GM12874 (cell line): ENCODE data around the gene NMNAT2.

Experiments used
- TF ChIP-seq, protein P1 (sequence below): IDR thresholded peaks from 2 replicates; pipeline ENCODE4 v1.5.1; 2011; ENCODE audit warnings: low read depth, mild to moderate bottlenecking, control low read depth, low read length, moderate library complexity; ENCODE audit not compliant: insufficient read depth

The NMNAT2 gene

GRCh38 chr1:183276386-183277080, 141.6 kb downstream of the NMNAT2 start:
- TF ChIP-seq, protein P1, sequence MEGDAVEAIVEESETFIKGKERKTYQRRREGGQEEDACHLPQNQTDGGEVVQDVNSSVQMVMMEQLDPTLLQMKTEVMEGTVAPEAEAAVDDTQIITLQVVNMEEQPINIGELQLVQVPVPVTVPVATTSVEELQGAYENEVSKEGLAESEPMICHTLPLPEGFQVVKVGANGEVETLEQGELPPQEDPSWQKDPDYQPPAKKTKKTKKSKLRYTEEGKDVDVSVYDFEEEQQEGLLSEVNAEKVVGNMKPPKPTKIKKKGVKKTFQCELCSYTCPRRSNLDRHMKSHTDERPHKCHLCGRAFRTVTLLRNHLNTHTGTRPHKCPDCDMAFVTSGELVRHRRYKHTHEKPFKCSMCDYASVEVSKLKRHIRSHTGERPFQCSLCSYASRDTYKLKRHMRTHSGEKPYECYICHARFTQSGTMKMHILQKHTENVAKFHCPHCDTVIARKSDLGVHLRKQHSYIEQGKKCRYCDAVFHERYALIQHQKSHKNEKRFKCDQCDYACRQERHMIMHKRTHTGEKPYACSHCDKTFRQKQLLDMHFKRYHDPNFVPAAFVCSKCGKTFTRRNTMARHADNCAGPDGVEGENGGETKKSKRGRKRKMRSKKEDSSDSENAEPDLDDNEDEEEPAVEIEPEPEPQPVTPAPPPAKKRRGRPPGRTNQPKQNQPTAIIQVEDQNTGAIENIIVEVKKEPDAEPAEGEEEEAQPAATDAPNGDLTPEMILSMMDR, result no peak

DNA sequence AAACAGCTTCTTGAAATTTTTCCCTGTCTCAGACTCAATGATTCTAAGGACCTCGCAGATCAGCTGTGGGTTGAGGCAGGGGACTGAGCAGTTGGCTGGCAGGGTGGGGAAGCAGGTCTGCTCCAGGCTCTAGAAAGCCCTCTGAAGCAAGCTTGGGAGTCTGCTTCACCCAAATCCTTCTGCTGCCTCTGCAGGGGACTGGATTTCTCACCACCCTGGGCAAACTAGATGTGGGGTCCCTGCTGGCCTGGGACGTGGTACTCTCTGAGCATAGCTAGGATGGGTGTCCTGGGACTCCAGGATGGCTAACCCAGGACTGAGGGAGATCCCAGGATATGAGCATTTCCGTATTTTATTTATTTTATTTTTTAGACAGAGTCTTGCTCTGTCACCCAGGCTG, 142.9 kb downstream of the NMNAT2 start:
- TF ChIP-seq, protein P1, result no peak

- TF ChIP-seq, protein P1, result no peak
These were observed 143.3 kb downstream of the NMNAT2 start for GRCh38 chr1:183274836-183275235.

GRCh38 chr1:183273300-183273699, 144.9 kb downstream of the NMNAT2 start:
- TF ChIP-seq, protein P1, result no peak

- TF ChIP-seq, protein P1, result no peak
These were observed 145.8 kb downstream of the NMNAT2 start for GRCh38 chr1:183272390-183272848.

GRCh38 chr1:183270541-183271141, 147.5 kb downstream of the NMNAT2 start:
- TF ChIP-seq, protein P1, result no peak

DNA sequence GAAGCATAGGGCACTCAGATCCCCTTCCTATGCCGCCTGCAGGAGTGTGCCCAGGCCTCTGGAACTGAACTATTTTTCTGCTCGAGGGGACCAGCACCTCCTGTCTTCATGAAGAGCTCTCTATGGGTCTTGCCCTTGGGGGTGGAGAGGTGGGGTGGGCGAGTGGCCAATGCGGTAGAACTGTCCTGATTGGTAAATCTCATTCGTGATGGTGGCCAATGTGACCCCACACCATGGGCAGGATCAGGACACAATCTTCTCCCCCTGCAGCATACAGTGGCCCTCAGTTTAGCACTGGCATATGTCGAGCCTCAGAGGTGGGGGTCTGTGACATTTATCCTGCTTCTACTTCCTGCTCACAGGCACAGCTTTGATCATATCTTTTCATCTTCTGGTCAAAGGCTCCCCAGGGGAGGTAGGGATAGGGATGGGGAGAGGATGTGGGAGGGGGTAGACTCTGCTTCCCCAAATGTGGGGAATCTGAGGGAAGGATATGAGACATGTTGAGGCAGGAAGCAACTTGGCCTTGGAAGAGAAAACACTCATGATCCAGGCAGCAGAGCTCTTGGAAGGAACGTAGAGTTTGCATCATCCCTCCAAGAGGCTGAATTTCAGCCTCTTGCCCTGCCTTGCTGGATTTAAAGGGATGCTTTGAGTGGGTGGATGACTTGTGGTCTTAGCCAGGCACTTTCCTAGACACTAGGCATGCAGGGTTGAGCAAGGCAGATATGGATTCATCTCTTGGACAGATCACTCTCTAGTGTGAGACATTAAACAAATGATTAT, 150.3 kb downstream of the NMNAT2 start:
- TF ChIP-seq, protein P1, result no peak
